ENCODE data around the gene PIRT.
"Not testable (repeated sequence)": the region's sequence is repeated elsewhere in the genome, so short reads cannot be mapped to it uniquely, and the experiment has no call there.

The PIRT gene

GRCh38 chr17:10837921-10838320 is at the start of gene PIRT:
PIRT (minus strand) TSS chr17:10838087; CDS start chr17:10825645, 12,442 bp downstream.
- in situ Hi-C loops (cut with HindIII; ENCODE audit: low pct_ligation_motif_present, low pct_unique_long_range_greater_than_20kb, low sequenced_read_pairs), result no loop called here
- no peak for DNase-seq

- DNase-seq, result no peak
- in situ Hi-C loops (cut with HindIII; ENCODE audit: low pct_ligation_motif_present, low pct_unique_long_range_greater_than_20kb, low sequenced_read_pairs), result no loop called here
Measured at GRCh38 chr17:10881959-10882358, 44.1 kb upstream of the PIRT start.

GRCh38 chr17:10879190-10879836 is 41.4 kb upstream of the PIRT start:
- peak; percentile 19 for DNase-seq
- in situ Hi-C loops (cut with HindIII; ENCODE audit: low pct_ligation_motif_present, low pct_unique_long_range_greater_than_20kb, low sequenced_read_pairs), result no loop called here

- peak; percentile 38 for DNase-seq
- in situ Hi-C loops (cut with HindIII; ENCODE audit: low pct_ligation_motif_present, low pct_unique_long_range_greater_than_20kb, low sequenced_read_pairs), result no loop called here
Measured at GRCh38 chr17:10875984-10876555, 38.2 kb upstream of the PIRT start.

GRCh38 chr17:10875430-10875851 is 37.6 kb upstream of the PIRT start:
- peak; percentile 12 for DNase-seq
- in situ Hi-C loops (cut with HindIII; ENCODE audit: low pct_ligation_motif_present, low pct_unique_long_range_greater_than_20kb, low sequenced_read_pairs), result no loop called here

- in situ Hi-C loops (cut with HindIII; ENCODE audit: low pct_ligation_motif_present, low pct_unique_long_range_greater_than_20kb, low sequenced_read_pairs), result no loop called here
- no peak for DNase-seq
Measured at GRCh38 chr17:10871914-10872313, 34.0 kb upstream of the PIRT start.

GRCh38 chr17:10870336-10871050 is 32.6 kb upstream of the PIRT start:
- DNase-seq, result no peak
- in situ Hi-C loops (cut with HindIII; ENCODE audit: low pct_ligation_motif_present, low pct_unique_long_range_greater_than_20kb, low sequenced_read_pairs), result no loop called here

- DNase-seq; in situ Hi-C loops (cut with HindIII; ENCODE audit: low pct_ligation_motif_present, low pct_unique_long_range_greater_than_20kb, low sequenced_read_pairs): not testable (repeated sequence)
Measured at GRCh38 chr17:10868744-10869143, 30.9 kb upstream of the PIRT start.

- in situ Hi-C loops (cut with HindIII; ENCODE audit: low pct_ligation_motif_present, low pct_unique_long_range_greater_than_20kb, low sequenced_read_pairs), result no loop called here
- DNase-seq, result no peak
Measured at GRCh38 chr17:10859051-10859450, 21.2 kb upstream of the PIRT start.

GRCh38 chr17:10857976-10858375 is 20.1 kb upstream of the PIRT start:
- in situ Hi-C loops (cut with HindIII; ENCODE audit: low pct_ligation_motif_present, low pct_unique_long_range_greater_than_20kb, low sequenced_read_pairs), result no loop called here
- no peak for DNase-seq

DNA sequence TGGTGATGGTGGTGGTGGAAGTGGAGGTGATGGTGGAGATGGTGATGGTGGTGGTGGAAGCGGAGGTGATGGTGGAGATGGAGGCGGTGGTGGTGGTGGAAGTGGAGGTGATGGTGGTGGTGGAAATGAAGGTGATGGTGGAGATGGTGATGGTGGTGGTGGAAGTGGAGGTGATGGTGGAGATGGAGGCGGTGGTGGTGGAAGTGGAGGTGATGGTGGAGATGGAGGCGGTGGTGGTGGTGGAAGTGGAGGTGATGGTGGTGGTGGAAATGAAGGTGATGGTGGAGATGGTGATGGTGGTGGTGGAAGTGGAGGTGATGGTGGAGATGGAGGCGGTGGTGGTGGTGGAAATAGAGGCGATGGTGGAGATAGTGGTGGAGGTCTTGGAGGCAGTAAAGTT is 8.7 kb upstream of the PIRT start:
- in situ Hi-C loops (cut with HindIII; ENCODE audit: low pct_ligation_motif_present, low pct_unique_long_range_greater_than_20kb, low sequenced_read_pairs); DNase-seq: not testable (repeated sequence)

DNA sequence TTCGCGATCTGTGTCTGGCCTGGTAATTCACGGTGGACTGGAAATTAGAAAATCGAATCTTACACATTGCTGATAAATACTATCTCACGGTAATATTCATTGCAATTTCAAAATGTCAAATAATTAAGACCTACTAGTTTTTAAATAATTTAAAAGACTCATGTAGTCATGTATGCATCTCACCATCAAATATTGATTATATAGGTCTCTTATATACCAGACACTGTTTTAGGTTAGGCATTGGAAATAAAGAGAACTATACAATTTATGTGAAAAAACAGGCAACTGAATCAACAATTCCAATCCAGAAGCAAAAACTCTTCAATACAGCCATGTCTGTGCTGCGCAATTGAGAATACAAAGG is 7.5 kb upstream of the PIRT start:
- in situ Hi-C loops (cut with HindIII; ENCODE audit: low pct_ligation_motif_present, low pct_unique_long_range_greater_than_20kb, low sequenced_read_pairs), result no loop called here

DNA sequence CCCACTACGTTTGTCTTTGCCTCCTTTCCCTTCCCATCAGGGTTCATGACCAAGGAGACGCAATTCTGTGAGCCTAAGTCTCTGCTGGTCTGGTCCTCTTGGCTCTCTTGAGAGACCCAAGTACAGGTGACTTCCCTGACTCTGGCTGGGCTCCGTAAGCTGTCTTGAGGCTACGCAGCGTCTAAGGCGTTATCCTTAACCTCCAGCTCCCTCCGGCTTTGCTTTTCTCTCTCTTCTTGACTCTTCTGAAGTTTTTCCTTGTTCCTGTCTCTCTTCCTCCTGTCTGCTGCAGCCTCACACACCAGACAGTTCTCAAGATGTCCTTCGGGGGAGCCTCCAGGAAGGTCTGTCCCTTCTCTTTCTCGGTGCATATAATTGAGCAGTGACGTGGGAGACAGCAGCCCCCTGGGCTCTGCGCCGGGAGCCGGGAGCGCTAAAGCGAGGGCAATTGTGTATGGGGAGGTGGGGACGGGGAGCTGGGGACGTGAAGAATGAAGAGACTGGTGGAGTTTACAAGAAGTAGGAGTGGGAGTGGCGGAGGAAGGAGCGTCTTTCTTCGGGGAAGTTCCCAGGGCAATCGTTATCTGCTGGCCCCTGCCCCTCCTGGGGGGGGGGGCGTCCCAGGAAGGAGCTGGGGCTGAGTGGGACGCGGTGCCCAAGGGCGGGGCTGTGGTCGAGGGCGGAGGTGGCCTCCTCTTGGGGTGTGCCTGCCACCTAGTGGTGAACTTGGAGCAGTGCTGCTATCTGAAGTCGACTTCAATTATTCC is 6.9 kb upstream of the PIRT start:
- in situ Hi-C loops (cut with HindIII; ENCODE audit: low pct_ligation_motif_present, low pct_unique_long_range_greater_than_20kb, low sequenced_read_pairs), result no loop called here
- peak; percentile 65 for DNase-seq

More for the DNA sequence above, 7.5 kb upstream of the PIRT start:
- no peak for DNase-seq

- no peak for DNase-seq
- in situ Hi-C loops (cut with HindIII; ENCODE audit: low pct_ligation_motif_present, low pct_unique_long_range_greater_than_20kb, low sequenced_read_pairs), result no loop called here
Measured at GRCh38 chr17:10843811-10844210, 5.9 kb upstream of the PIRT start.

DNA sequence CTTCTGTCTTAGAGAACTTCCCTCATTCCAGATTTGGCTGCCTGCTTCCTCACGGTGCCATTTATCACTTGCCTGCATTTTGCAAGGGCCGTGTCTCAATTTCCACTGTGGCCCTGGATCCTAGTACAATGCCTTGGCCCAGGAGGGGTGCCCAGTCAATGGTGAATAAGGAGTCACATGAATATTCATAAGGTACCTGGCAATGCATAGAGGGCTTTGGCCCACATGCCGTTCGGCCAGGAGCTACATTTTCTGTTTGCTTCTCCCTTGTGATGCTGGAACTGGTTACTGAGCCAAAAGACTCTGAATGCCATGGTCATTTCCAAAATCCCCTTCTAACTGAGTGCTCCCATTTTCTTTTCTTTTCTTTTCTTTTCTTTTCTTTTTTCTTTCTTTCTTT is 4.8 kb upstream of the PIRT start:
- in situ Hi-C loops (cut with HindIII; ENCODE audit: low pct_ligation_motif_present, low pct_unique_long_range_greater_than_20kb, low sequenced_read_pairs), result no loop called here
- DNase-seq, result no peak

DNA sequence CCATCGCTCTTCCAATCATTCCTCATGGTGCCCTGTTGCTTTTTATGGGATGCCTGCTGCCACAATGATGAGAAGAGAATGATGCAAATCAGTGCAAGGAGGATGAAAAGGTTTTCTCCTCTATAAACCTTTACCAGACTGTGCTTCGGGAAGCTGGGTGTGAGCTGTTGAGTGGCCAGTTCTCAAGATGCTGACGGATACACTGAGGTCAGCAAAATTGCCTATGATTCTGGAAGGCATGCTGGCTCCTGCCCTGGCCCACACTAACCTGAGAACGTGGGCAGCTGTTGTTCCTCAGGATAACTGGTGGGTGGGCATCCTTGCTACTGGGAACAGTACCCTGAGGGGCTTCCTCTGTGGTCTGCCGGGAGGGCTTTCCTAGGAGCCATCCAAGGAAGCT is 795 bp upstream of the PIRT start:
- no peak for DNase-seq
- in situ Hi-C loops (cut with HindIII; ENCODE audit: low pct_ligation_motif_present, low pct_unique_long_range_greater_than_20kb, low sequenced_read_pairs), result no loop called here

DNA sequence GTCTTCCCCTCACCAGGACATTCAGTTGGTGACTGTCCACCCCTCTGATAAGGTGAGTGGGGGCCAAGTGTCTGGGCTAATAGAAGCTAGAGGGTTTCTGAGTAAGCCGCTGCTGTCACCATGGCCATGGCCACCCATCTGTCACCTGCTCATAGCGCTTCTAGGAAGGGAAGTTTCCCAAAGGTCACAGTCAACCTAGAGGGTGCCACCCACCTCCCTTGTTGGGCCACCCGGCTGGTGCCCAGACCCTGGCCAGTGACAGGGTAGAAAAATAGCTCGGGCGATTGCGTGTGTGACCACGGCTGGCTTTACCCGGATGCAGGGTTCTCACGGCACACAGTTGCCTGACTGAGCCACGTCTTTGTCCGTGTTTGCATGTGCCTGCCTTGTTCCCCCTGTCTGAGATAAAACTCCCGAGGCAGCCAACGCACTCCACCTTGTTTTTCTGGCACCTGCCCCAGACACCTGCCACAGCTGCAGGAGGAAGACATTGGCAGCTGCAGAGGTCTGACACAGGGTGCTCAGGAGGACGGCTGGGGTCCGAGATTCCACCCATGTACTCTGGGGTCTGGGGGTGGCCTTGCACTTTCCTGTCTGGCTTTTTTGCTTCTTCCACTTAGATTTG is 809 bp downstream of the PIRT start:
- in situ Hi-C loops (cut with HindIII; ENCODE audit: low pct_ligation_motif_present, low pct_unique_long_range_greater_than_20kb, low sequenced_read_pairs), result no loop called here
- no peak for DNase-seq

GRCh38 chr17:10836145-10836544 is 1.7 kb downstream of the PIRT start:
- no peak for DNase-seq
- in situ Hi-C loops (cut with HindIII; ENCODE audit: low pct_ligation_motif_present, low pct_unique_long_range_greater_than_20kb, low sequenced_read_pairs), result no loop called here

DNA sequence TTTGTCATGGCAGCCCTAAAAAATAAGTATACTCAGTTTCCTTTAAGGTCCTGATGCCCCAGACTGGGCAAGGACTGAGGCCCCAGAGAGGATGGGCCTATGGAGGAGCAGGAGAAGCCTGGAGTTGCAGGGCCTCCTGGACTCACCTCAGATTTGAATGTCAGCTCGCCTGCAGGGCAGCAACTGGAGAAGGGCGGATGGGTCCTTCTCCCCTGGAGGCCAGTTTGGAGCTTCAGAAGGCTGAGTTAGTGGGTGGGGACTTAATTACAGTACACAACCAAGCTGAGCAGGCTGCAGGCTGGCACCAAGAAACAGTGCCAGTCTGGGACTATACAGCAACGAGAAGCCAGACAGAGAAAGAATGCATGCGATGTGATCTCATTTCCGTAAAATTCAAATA is 6.2 kb downstream of the PIRT start:
- DNase-seq, result no peak
- in situ Hi-C loops (cut with HindIII; ENCODE audit: low pct_ligation_motif_present, low pct_unique_long_range_greater_than_20kb, low sequenced_read_pairs), result no loop called here
